Glutamatergic neuron (in vitro differentiated cells): Measurements from ENCODE around the gene AQP7. TPM values are rescaled to one million over a fixed set of nuclear protein-coding genes. Genes with fewer than 3 reads are reported as not detected.

ENCODE experiments used
- DNase-seq: peaks from one replicate; pipeline ENCODE4 v3.0.0; 2022
- H3K27ac Mint-ChIP-seq: one replicate; pipeline ENCODE4 v1.8.0; 2020; ENCODE audit warnings: mild to moderate bottlenecking, mixed read lengths, inconsistent platforms; ENCODE audit not compliant: unreplicated experiment
- H3K27me3 Mint-ChIP-seq: one replicate; pipeline ENCODE4 v1.8.0; 2020; ENCODE audit warnings: mild to moderate bottlenecking, moderate library complexity, mixed read lengths, inconsistent platforms; ENCODE audit not compliant: unreplicated experiment
- H3K36me3 Mint-ChIP-seq: one replicate; pipeline ENCODE4 v1.8.0; 2020; ENCODE audit warnings: mild to moderate bottlenecking, mixed read lengths, inconsistent platforms; ENCODE audit not compliant: unreplicated experiment
- H3K4me1 Mint-ChIP-seq: one replicate; pipeline ENCODE4 v1.8.0; 2020; ENCODE audit warnings: mild to moderate bottlenecking, low read depth, mixed read lengths, inconsistent platforms; ENCODE audit not compliant: unreplicated experiment
- H3K4me3 Mint-ChIP-seq: one replicate; pipeline ENCODE4 v1.8.0; 2020; ENCODE audit warnings: mild to moderate bottlenecking, mixed read lengths, inconsistent platforms; ENCODE audit not compliant: unreplicated experiment
- H3K9me3 Mint-ChIP-seq: one replicate; pipeline ENCODE4 v1.8.0; 2020; ENCODE audit warnings: mild to moderate bottlenecking, moderate library complexity, mixed read lengths, inconsistent platforms; ENCODE audit not compliant: unreplicated experiment
- CTCF ChIP-seq: fragments of 200-600 bp; sonication (generic); IDR thresholded peaks from one replicate; pipeline ENCODE4 v1.5.0; 2021; ENCODE audit not compliant: partially characterized antibody, unreplicated experiment
- total RNA-seq: library from RNA; stranded (reverse); fragmentation: NEBNext Ultra II Directional; extraction: Animal tissue kit (Norgen Biotek cat#: 25700); gene quantifications from one replicate; pipeline ENCODE4 v1.2.1, GENCODE V29; 2021; ENCODE audit not compliant: unreplicated experiment

The AQP7 gene
- total RNA-seq, 1 donor from 2014 or later, result not detected

GRCh38 chr9:33377089-33377715 is 25.2 kb downstream of the AQP7 start:
- Mint-ChIP-seq H3K27me3 (peaks cover 1% of the 10 kb centered on the region), H3K27ac (peak overlapping the region; percentile 23), H3K9me3 (peaks cover 4% of the 10 kb centered on the region), H3K4me3 (no peak overlapping the region), H3K36me3 (no peaks in the 10 kb centered on the region), H3K4me1 (peaks cover 20% of the 10 kb centered on the region)
- TF ChIP-seq CTCF, result no peak
- DNase-seq, result no peak

- peaks cover 6% of the 10 kb centered on the region for H3K27me3 Mint-ChIP-seq
- TF ChIP-seq CTCF, result no peak
- peak overlapping the region; percentile 75 for H3K27ac Mint-ChIP-seq
- H3K4me3 Mint-ChIP-seq, result peak overlapping the region; percentile 11
- H3K9me3 Mint-ChIP-seq, result peaks cover 7% of the 10 kb centered on the region
- peaks cover 20% of the 10 kb centered on the region for H3K4me1 Mint-ChIP-seq
- no peaks in the 10 kb centered on the region for H3K36me3 Mint-ChIP-seq
- DNase-seq, result no peak
These were observed 26.5 kb downstream of the AQP7 start for GRCh38 chr9:33375841-33376321.

- Mint-ChIP-seq H3K27me3 (peaks cover 6% of the 10 kb centered on the region), H3K27ac (peak overlapping the region; percentile 75), H3K9me3 (peaks cover 7% of the 10 kb centered on the region), H3K4me1 (peaks cover 20% of the 10 kb centered on the region), H3K36me3 (no peaks in the 10 kb centered on the region), H3K4me3 (peak overlapping the region; percentile 23)
- no peak for DNase-seq
- peak; percentile 60 for TF ChIP-seq CTCF
These were observed 27.0 kb downstream of the AQP7 start for GRCh38 chr9:33375238-33375840.

GRCh38 chr9:33374634-33375237 is 27.6 kb downstream of the AQP7 start:
- Mint-ChIP-seq H3K4me3 (peak overlapping the region; percentile 23), H3K4me1 (peaks cover 20% of the 10 kb centered on the region), H3K27me3 (peaks cover 5% of the 10 kb centered on the region), H3K9me3 (peaks cover 7% of the 10 kb centered on the region), H3K27ac (peak overlapping the region; percentile 75), H3K36me3 (no peaks in the 10 kb centered on the region)
- TF ChIP-seq CTCF, result peak; percentile 85
- DNase-seq, result peak; percentile 74

- no peak for TF ChIP-seq CTCF
- H3K27me3 Mint-ChIP-seq, result peaks cover 5% of the 10 kb centered on the region
- H3K27ac Mint-ChIP-seq, result no peak overlapping the region
- H3K9me3 Mint-ChIP-seq, result peaks cover 7% of the 10 kb centered on the region
- no peak overlapping the region for H3K4me3 Mint-ChIP-seq
- DNase-seq, result no peak
- H3K36me3 Mint-ChIP-seq, result no peaks in the 10 kb centered on the region
- H3K4me1 Mint-ChIP-seq, result peaks cover 20% of the 10 kb centered on the region
These were observed 28.2 kb downstream of the AQP7 start for GRCh38 chr9:33374190-33374589.
